Measurements from ENCODE around the gene SLC16A4. TPM values are rescaled to one million over a fixed set of nuclear protein-coding genes. Genes with fewer than 3 reads are reported as not detected.

Gene SLC16A4
- total and polyA plus RNA-seq, 2 donors (not counting 1 experiment from before 2014, with no cell fraction given) = 0.39 to 2.6 TPM

GRCh38 chr1:110319332-110320167, 71.3 kb downstream of the SLC16A4 start:
- Histone ChIP-seq H3K79me2 (ENCODE audit: control insufficient read depth, insufficient read depth, low read length) (no peaks in the 10 kb centered on the region), H4K20me1 (ENCODE audit: control insufficient read depth, insufficient read depth, low read length, poor library complexity, severe bottlenecking) (no peaks in the 10 kb centered on the region), H3K27me3 (replicated peaks in 1 of 4; ENCODE audit: control extremely low read depth in 1 of 4, control insufficient read depth in 3 of 4, insufficient read depth in 4 of 4, low read length in 3 of 4) (no peaks in the 10 kb centered on the region), H3K9ac (ENCODE audit: low read length) (no peak overlapping the region), H3K9me3 (ENCODE audit: control extremely low read depth in 1 of 3, control insufficient read depth in 2 of 3, insufficient read depth in 1 of 3, low read length in 2 of 3) (no peaks in the 10 kb centered on the region), H3K4me1 (ENCODE audit: control insufficient read depth in 2 of 2, insufficient read depth in 2 of 2, low read length in 2 of 2) (no peaks in the 10 kb centered on the region), H3K4me3 (ENCODE audit: control extremely low read depth in 1 of 5, extremely low read depth in 1 of 5, insufficient read depth in 1 of 5, low read depth in 2 of 5, low read length in 4 of 5) (no peak overlapping the region), H3K27ac (ENCODE audit: low read length in 2 of 2) (no peak overlapping the region), H3K4me2 (replicated peaks; ENCODE audit: low read depth, low read length, poor library complexity, severe bottlenecking) (no peak overlapping the region), H3K36me3 (replicated peaks in 1 of 2; ENCODE audit: control extremely low read depth in 1 of 2, control insufficient read depth in 1 of 2, extremely low read depth in 1 of 2, insufficient read depth in 2 of 2, low read length in 1 of 2) (no peaks in the 10 kb centered on the region), H2AFZ (ENCODE audit: insufficient read depth, low read depth, low read length, poor library complexity, severe bottlenecking) (no peak overlapping the region)
- H3K4me3 Mint-ChIP-seq = no peak overlapping the region
- DNase-seq (no peak), ATAC-seq (ENCODE audit: low read depth) (no peak)
- TF ChIP-seq CTCF (IDR thresholded peaks at IDR 0.05) (no peak), EZH2 (IDR thresholded peaks at IDR 0.05; ENCODE audit: borderline replicate concordance, insufficient read depth, low read depth, low read length, poor library complexity, severe bottlenecking) (no peak)
- 70% methylated on average over 2 of the region's 4 CpGs for WGBS (ENCODE audit: insufficient coverage)
- POLR2A ChIA-PET = no interaction called here
- CTCF ChIA-PET = interaction anchor here (1.3 to 19.5 kb wide), 4 partner anchors 19 to 177 kb away, joined by 7 to 838 read pairs (median 15); partner anchors contain the start of genes KCNC4 and RBM15
- H3K27me3 Mint-ChIP-seq = no peaks in the 10 kb centered on the region
- no peak overlapping the region for H3K27ac Mint-ChIP-seq
- H3K9me3 Mint-ChIP-seq (ENCODE audit: insufficient read depth) = no peaks in the 10 kb centered on the region
- intact Hi-C loops (cut with micrococcal nuclease) = no loop called here
- no peaks in the 10 kb centered on the region for H3K4me1 Mint-ChIP-seq

- intact Hi-C loops (cut with micrococcal nuclease) = no loop called here
- H3K4me3 ChIP-seq (ENCODE audit: control extremely low read depth in 1 of 5, extremely low read depth in 1 of 5, insufficient read depth in 1 of 5, low read depth in 2 of 5, low read length in 4 of 5) = no peak overlapping the region
- ChIA-PET POLR2A (no interaction called here), CTCF (interaction anchor here (1.0 to 19.5 kb wide), 7 partner anchors 11 to 178 kb away, joined by 3 to 838 read pairs (median 7); partner anchors contain the start of genes KCNC4 and RBM15)
- H3K79me2 ChIP-seq (ENCODE audit: control insufficient read depth, insufficient read depth, low read length) = no peaks in the 10 kb centered on the region
- H3K4me1 ChIP-seq (ENCODE audit: control insufficient read depth in 2 of 2, insufficient read depth in 2 of 2, low read length in 2 of 2) = no peaks in the 10 kb centered on the region
- H4K20me1 ChIP-seq (ENCODE audit: control insufficient read depth, insufficient read depth, low read length, poor library complexity, severe bottlenecking) = no peaks in the 10 kb centered on the region
- H3K27me3 ChIP-seq (replicated peaks in 1 of 4; ENCODE audit: control extremely low read depth in 1 of 4, control insufficient read depth in 3 of 4, insufficient read depth in 4 of 4, low read length in 3 of 4) = no peaks in the 10 kb centered on the region
- Mint-ChIP-seq H3K27ac (no peak overlapping the region), H3K4me3 (no peak overlapping the region), H3K27me3 (no peaks in the 10 kb centered on the region), H3K4me1 (no peaks in the 10 kb centered on the region), H3K9me3 (ENCODE audit: insufficient read depth) (no peaks in the 10 kb centered on the region)
- H2AFZ ChIP-seq (ENCODE audit: insufficient read depth, low read depth, low read length, poor library complexity, severe bottlenecking) = no peak overlapping the region
- no peak overlapping the region for H3K27ac ChIP-seq (ENCODE audit: low read length in 2 of 2)
- no peak overlapping the region for H3K9ac ChIP-seq (ENCODE audit: low read length)
- H3K36me3 ChIP-seq (replicated peaks in 1 of 2; ENCODE audit: control extremely low read depth in 1 of 2, control insufficient read depth in 1 of 2, extremely low read depth in 1 of 2, insufficient read depth in 2 of 2, low read length in 1 of 2) = no peaks in the 10 kb centered on the region
- DNase-seq (no peak), ATAC-seq (ENCODE audit: low read depth) (no peak)
- whole genome bisulfite sequencing (ENCODE audit: insufficient coverage) = 96% methylated on average over 4 of the region's 4 CpGs
- TF ChIP-seq EZH2 (IDR thresholded peaks at IDR 0.05; ENCODE audit: borderline replicate concordance, insufficient read depth, low read depth, low read length, poor library complexity, severe bottlenecking) (no peak), CTCF (IDR thresholded peaks at IDR 0.05) (no peak)
- H3K4me2 ChIP-seq (replicated peaks; ENCODE audit: low read depth, low read length, poor library complexity, severe bottlenecking) = no peak overlapping the region
- H3K9me3 ChIP-seq (ENCODE audit: control extremely low read depth in 1 of 3, control insufficient read depth in 2 of 3, insufficient read depth in 1 of 3, low read length in 2 of 3) = no peaks in the 10 kb centered on the region
These were observed 72.8 kb downstream of the SLC16A4 start for GRCh38 chr1:110318046-110318445.
